HepG2 (cell line): ENCODE results near the gene DEDD2. TPM values are rescaled to one million over a fixed set of nuclear protein-coding genes. Genes with fewer than 3 reads are reported as not detected.
A peak's percentile ranks its signal among the peaks of the same experiment; 100 is the strongest.

Source experiments
- ATAC-seq: fragments of 200-7000 bp; cut with Tn5 transposase; 3 replicates; pipeline ENCODE4 v1.9.1; 2020; ENCODE audit warnings: mild to moderate bottlenecking, moderate library complexity
- BruUV-seq: library from RNA; stranded (reverse); fragments of 400-500 nt; replicated peaks from 2 replicates; lab custom pipeline; 2021; lab: Mats Ljungman, UMichigan
- CTCF ChIA-PET: fragments of 300-600 bp; formaldehyde crosslinking; extraction: SDS; loops from one replicate; lab custom pipeline; 2021; ENCODE audit warnings: low total read pairs, inconsistent platforms, low intra/inter-chr PET ratio; lab: Yijun Ruan, JAX
- POLR2A ChIA-PET: fragments of 350-600 bp; sonication (Branson Sonifier 250); formaldehyde crosslinking; loops from one replicate; lab custom pipeline; 2020; ENCODE audit warnings: antibody characterized with exemption, inconsistent platforms; lab: Yijun Ruan, JAX
- DNase-seq: peaks from one replicate; pipeline ENCODE4 v3.0.0-alpha.2; 2015; ENCODE audit warnings: low spot score
- FAIRE-seq: peaks from 3 replicates; lab custom pipeline; 2011; peaks lifted over from hg19 to GRCh38; lab: Jason Lieb, UNC
- H2AFZ ChIP-seq: one replicate; pipeline ENCODE4 v1.6.1; 2011; ENCODE audit warnings: low read length, inconsistent platforms
- H3K27ac ChIP-seq: fragments of 300-600 bp; 3 replicates; pipeline ENCODE4 v1.8.0; 2011; ENCODE audit warnings: mixed run types, mild to moderate bottlenecking, mixed read lengths, low read length, inconsistent platforms; ENCODE audit not compliant: insufficient read depth; ENCODE audit errors: extremely low read length
- H3K27me3 ChIP-seq, 2 experiments: fragments of 200-600 bp in 1 of 2; 2 replicates in 1 of 2; 3 replicates in 1 of 2; pipeline versions ENCODE4 v1.6.0 to v1.8.0; 2011; ENCODE audit warnings: low read length in 2 of 2, mild to moderate bottlenecking in 2 of 2, moderate library complexity in 2 of 2, inconsistent platforms in 1 of 2; ENCODE audit not compliant: insufficient read depth in 2 of 2, control insufficient read depth in 1 of 2
- H3K36me3 ChIP-seq, 2 experiments: fragments of 200-600 bp in 1 of 2; replicated peaks in 1 of 2; 2 replicates in 1 of 2; 3 replicates in 1 of 2; pipeline versions ENCODE4 v1.5.1 to v1.8.0; 2011; ENCODE audit warnings: low read length in 2 of 2, inconsistent platforms in 1 of 2; ENCODE audit not compliant: insufficient read depth in 2 of 2, control insufficient read depth in 1 of 2
- H3K4me1 ChIP-seq: 2 replicates; pipeline ENCODE4 v1.5.1; 2012; ENCODE audit warnings: low read length, inconsistent platforms; ENCODE audit not compliant: insufficient read depth
- H3K4me2 ChIP-seq: 2 replicates; pipeline ENCODE4 v1.6.0; 2011; ENCODE audit warnings: low read depth, low read length, inconsistent platforms
- H3K4me3 ChIP-seq, 3 experiments: fragments of 200-600 bp in 1 of 3; sonication (generic), shearing (Covaris generic) in 1 of 3; replicated peaks in 1 of 3; 2 replicates each; pipeline ENCODE4 v1.5.1; 2011 to 2016; ENCODE audit warnings: low read length in 3 of 3, inconsistent platforms in 2 of 3, low read depth in 2 of 3, mild to moderate bottlenecking in 2 of 3, control low read depth in 1 of 3, mixed read lengths in 1 of 3; ENCODE audit not compliant: insufficient read depth in 1 of 3
- H3K79me2 ChIP-seq: one replicate; pipeline ENCODE4 v1.6.1; 2011; ENCODE audit warnings: low read length, inconsistent platforms; ENCODE audit not compliant: insufficient read depth
- H3K9ac ChIP-seq: 2 replicates; pipeline ENCODE4 v1.6.0; 2011; ENCODE audit warnings: mild to moderate bottlenecking, low read depth, low read length, inconsistent platforms; ENCODE audit not compliant: insufficient read depth
- H3K9me3 ChIP-seq: 2 replicates; pipeline ENCODE4 v1.5.1; 2012; ENCODE audit warnings: mild to moderate bottlenecking, low read length
- H4K20me1 ChIP-seq: 2 replicates; pipeline ENCODE4 v1.6.0; 2011; ENCODE audit warnings: inconsistent platforms, mild to moderate bottlenecking, low read length, moderate library complexity; ENCODE audit not compliant: insufficient read depth
- GTF3A ChIP-seq: sonication (generic); formaldehyde crosslinking; conservative IDR thresholded peaks from 2 replicates; pipeline ENCODE4 v1.4.0; 2020; ENCODE audit warnings: mild to moderate bottlenecking, missing genetic modification reagents
- HOXD1 ChIP-seq: sonication (generic); formaldehyde crosslinking; IDR thresholded peaks from 2 replicates; pipeline ENCODE4 v1.5.0; 2020; ENCODE audit warnings: missing genetic modification reagents
- KAT2B ChIP-seq: fragments of 150-350 bp; IDR thresholded peaks from 2 replicates; pipeline ENCODE4 v1.6.1; 2014; ENCODE audit warnings: low read depth, low read length, borderline replicate concordance
- RAD21 ChIP-seq: fragments of 450-650 bp; formaldehyde crosslinking; IDR thresholded peaks from 2 replicates; pipeline ENCODE4 v1.5.0; 2020; ENCODE audit warnings: mild to moderate bottlenecking
- SUZ12 ChIP-seq: fragments of 150-350 bp; IDR thresholded peaks from 2 replicates; pipeline ENCODE4 v1.6.1; 2014; ENCODE audit warnings: low read depth, low read length
- ZNF20 ChIP-seq: sonication (generic); formaldehyde crosslinking; IDR thresholded peaks from 2 replicates; pipeline ENCODE4 v1.4.0; 2020; ENCODE audit warnings: mild to moderate bottlenecking, moderate library complexity, missing genetic modification reagents
- ZNF430 ChIP-seq: sonication (generic); formaldehyde crosslinking; IDR thresholded peaks from 2 replicates; pipeline ENCODE4 v1.9.0; 2021; ENCODE audit warnings: mild to moderate bottlenecking, missing genetic modification reagents
- ZSCAN31 ChIP-seq: sonication (generic); formaldehyde crosslinking; IDR thresholded peaks from 2 replicates; pipeline ENCODE4 v1.5.0; 2020; ENCODE audit warnings: low read depth, mild to moderate bottlenecking, missing genetic modification reagents
- WGBS: methylation state at CpG from one replicate; pipeline ENCODE4 v1.1.6; 2017; ENCODE audit warnings: low lambda C conversion rate; 5-methylcytosine and 5-hydroxymethylcytosine counted together
- in situ Hi-C: cut with HindIII; loops from 2 replicates; pipeline ENCODE4 v1.10.0; 2017; ENCODE audit warnings: low pct_unique_long_range_greater_than_20kb; ENCODE audit not compliant: extremely low pct_ligation_motif_present
- intact Hi-C: fragments of 100-400 bp; cut with micrococcal nuclease; formaldehyde crosslinking; loops from one replicate; pipeline ENCODE4 v1.10.0; 2022; ENCODE audit not compliant: unreplicated experiment
- polyA plus RNA-seq, 8 experiments: library from polyadenylated mRNA; depleted of rRNA in 3 of 8; stranded (reverse) in 7 of 8; unstranded in 1 of 8; fragments of >200 nt; fragmentation: Illumina TruSeq in 4 of 8; extraction: Trizol in 4 of 8; gene quantifications; 2 replicates each; pipeline versions ENCODE4 v1.2.1 to v1.2.3, GENCODE V29; 2011 to 2016; ENCODE audit warnings: low read depth in 4 of 8, missing spikeins in 1 of 8, mixed read lengths in 1 of 8; ENCODE audit not compliant: insufficient read depth in 1 of 8
- total RNA-seq, 5 experiments: library from RNA; depleted of rRNA; stranded (reverse); fragments of >200 nt; fragmentation: Illumina TruSeq; extraction: Trizol; gene quantifications; 2 replicates each; pipeline ENCODE4 v1.2.3, GENCODE V29; 2016; ENCODE audit warnings: low read depth in 1 of 5
- TF ChIP-seq, protein P1 (sequence below): sonication (generic); formaldehyde crosslinking; IDR thresholded peaks from 2 replicates; pipeline ENCODE4 v1.4.0; 2020; ENCODE audit warnings: missing genetic modification reagents
- TF ChIP-seq, protein P2 (sequence below): sonication (generic); formaldehyde crosslinking; IDR thresholded peaks from 2 replicates; pipeline ENCODE4 v1.8.1; 2023; ENCODE audit warnings: missing genetic modification reagents, inconsistent platforms, borderline replicate concordance
- TF ChIP-seq, protein P3 (sequence below): sonication (generic); formaldehyde crosslinking; IDR thresholded peaks from 2 replicates; pipeline ENCODE4 v1.5.0; 2020; ENCODE audit warnings: mild to moderate bottlenecking, missing genetic modification reagents
- TF ChIP-seq, protein P4 (sequence below): sonication (generic); formaldehyde crosslinking; IDR thresholded peaks from 2 replicates; pipeline ENCODE4 v1.5.1; 2020; ENCODE audit warnings: mild to moderate bottlenecking, missing genetic modification reagents, moderate library complexity
- TF ChIP-seq, protein P5 (sequence below): sonication (generic); formaldehyde crosslinking; IDR thresholded peaks from 2 replicates; pipeline ENCODE4 v1.4.0; 2020; ENCODE audit warnings: mild to moderate bottlenecking, missing genetic modification reagents

The DEDD2 gene
- total and polyA plus RNA-seq, 2 of the 13 experiments (the other 11 are each of a cell fraction or from before 2014, with no cell fraction given), result 19.2 to 24.7 TPM

DNA sequence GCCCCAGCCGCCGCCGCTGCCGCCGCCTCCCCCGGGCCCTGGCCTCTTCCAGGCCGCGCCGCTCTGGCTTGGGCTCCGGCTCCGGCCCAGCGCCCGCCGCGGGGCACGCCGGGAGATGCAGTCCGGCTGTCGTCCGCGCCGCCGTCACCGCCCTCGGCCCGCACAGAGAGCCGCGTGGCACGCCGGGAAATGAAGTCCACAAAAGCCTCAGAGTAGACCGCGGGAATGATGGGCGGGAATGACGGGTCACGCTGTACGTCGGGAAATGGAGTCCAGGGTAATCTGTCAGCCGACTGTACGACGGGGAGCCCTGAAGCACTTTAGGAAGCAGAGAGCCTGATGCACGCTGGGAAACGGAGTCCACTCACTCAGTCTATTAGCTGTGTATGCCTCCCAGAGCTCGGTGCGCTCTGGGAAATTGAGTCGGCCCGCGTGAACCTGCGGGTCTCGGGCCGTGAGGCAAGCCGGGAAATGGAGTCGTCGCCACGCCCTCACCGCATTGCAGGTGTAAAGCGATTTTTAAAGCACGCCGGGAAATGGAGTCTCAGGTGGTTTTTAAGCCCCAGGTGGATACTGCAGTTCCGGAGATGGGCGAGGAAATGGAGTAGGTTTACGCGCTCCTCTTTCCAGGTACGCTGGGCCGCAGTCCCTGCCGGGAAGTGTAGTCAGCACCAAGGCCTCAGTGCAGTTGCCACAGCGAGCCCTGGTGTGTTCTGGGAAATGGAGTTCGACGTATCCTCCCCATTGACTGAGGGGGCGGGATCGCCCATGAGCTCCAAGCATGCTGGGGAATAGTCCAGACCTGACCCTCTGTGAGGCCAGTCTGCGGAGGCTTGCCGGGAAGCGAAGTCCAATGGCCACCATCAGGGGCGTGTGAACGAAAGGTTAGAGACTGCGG is 25.3 kb upstream of the DEDD2 start, which contains the start of gene GSK3A (continued):
- TF ChIP-seq, protein P1, sequence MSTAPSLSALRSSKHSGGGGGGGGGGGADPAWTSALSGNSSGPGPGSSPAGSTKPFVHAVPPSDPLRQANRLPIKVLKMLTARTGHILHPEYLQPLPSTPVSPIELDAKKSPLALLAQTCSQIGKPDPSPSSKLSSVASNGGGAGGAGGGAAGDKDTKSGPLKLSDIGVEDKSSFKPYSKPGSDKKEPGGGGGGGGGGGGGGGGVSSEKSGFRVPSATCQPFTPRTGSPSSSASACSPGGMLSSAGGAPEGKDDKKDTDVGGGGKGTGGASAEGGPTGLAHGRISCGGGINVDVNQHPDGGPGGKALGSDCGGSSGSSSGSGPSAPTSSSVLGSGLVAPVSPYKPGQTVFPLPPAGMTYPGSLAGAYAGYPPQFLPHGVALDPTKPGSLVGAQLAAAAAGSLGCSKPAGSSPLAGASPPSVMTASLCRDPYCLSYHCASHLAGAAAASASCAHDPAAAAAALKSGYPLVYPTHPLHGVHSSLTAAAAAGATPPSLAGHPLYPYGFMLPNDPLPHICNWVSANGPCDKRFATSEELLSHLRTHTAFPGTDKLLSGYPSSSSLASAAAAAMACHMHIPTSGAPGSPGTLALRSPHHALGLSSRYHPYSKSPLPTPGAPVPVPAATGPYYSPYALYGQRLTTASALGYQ (CRISPR knock-in tag), result peak; percentile 75; the same call in 1 of the 2 replicates

DNA sequence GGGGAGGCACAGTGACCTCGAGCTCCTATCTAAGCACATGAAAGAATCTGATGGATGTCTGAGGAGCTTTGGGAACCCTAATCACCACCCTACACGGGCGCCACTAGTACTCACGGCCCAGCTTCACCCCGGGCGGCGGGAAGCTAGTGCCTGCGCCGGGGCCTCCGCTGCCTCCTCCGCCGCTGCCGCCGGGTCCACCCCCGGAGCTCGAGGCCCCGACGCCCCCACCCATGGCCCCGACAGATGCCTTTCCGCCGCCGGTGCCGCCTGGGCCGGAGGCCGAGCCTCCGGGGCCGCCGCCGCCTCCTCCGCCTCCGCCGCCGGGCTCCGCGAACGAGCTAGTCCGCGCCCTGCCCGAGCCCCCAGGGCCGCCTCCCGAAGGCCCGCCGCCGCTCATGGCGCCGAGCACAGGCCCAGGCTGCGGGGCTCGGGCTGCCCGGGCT is 24.6 kb upstream of the DEDD2 start:
- Histone ChIP-seq H3K27me3 (no peaks in the 10 kb centered on the region; a peak in 1 of 5 replicates), H3K9me3 (no peaks in the 10 kb centered on the region), H4K20me1 (peaks cover 10% of the 10 kb centered on the region; the same call in 1 of the 2 replicates), H3K27ac (peak overlapping the region; percentile 58), H3K4me3 (peak overlapping the region; percentile 79 to 90 (median 81)), H3K4me2 (peak overlapping the region; percentile 75), H2AFZ (no peak overlapping the region), H3K79me2 (peaks cover 20% of the 10 kb centered on the region), H3K36me3 (peaks cover 0 to 18% of the 10 kb centered on the region in 2 experiments; a peak in 3 of 5 replicates), H3K4me1 (peaks cover 43% of the 10 kb centered on the region), H3K9ac (peak overlapping the region; percentile 97)
- in situ Hi-C loops, result no loop called here
- POLR2A ChIA-PET, result interaction anchor here (0.6 to 6.6 kb wide), 17 partner anchors 9 to 358 kb away, joined by 3 to 117 read pairs (median 9); partner anchors contain the start of genes CEACAM1, DEDD2, PAFAH1B3 and PRR19
- FAIRE-seq, result no peak
- CTCF ChIA-PET, result no interaction called here
- 2% methylated on average over 8 of the region's 49 CpGs for WGBS
- ATAC-seq, result no peak
- no TSS peak for BruUV-seq
- intact Hi-C loops, result loop anchor here (1.0 kb wide), 1 partner anchor 22 kb away; the partner anchor contains the start of gene ZNF526
- no peak for DNase-seq
- no peak for TF ChIP-seq KAT2B
- no peak for TF ChIP-seq ZNF20 (CRISPR knock-in tag)
- 0 out of 2 replicates have a peak, but pooled peaks have one; percentile 26 for TF ChIP-seq ZSCAN31 (CRISPR knock-in tag)
- TF ChIP-seq, protein P2, sequence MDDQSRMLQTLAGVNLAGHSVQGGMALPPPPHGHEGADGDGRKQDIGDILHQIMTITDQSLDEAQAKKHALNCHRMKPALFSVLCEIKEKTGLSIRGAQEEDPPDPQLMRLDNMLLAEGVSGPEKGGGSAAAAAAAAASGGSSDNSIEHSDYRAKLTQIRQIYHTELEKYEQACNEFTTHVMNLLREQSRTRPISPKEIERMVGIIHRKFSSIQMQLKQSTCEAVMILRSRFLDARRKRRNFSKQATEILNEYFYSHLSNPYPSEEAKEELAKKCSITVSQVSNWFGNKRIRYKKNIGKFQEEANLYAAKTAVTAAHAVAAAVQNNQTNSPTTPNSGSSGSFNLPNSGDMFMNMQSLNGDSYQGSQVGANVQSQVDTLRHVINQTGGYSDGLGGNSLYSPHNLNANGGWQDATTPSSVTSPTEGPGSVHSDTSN (CRISPR knock-in tag), result no peak
- 0 out of 2 replicates have a peak, but pooled peaks have one; percentile 29 for TF ChIP-seq ZNF430 (CRISPR knock-in tag)
- TF ChIP-seq SUZ12, result no peak
- TF ChIP-seq, protein P3, sequence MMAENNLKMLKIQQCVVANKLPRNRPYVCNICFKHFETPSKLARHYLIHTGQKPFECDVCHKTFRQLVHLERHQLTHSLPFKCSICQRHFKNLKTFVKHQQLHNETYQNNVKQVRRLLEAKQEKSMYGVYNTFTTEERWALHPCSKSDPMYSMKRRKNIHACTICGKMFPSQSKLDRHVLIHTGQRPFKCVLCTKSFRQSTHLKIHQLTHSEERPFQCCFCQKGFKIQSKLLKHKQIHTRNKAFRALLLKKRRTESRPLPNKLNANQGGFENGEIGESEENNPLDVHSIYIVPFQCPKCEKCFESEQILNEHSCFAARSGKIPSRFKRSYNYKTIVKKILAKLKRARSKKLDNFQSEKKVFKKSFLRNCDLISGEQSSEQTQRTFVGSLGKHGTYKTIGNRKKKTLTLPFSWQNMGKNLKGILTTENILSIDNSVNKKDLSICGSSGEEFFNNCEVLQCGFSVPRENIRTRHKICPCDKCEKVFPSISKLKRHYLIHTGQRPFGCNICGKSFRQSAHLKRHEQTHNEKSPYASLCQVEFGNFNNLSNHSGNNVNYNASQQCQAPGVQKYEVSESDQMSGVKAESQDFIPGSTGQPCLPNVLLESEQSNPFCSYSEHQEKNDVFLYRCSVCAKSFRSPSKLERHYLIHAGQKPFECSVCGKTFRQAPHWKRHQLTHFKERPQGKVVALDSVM (CRISPR knock-in tag), result peak; percentile 38; the same call in 1 of the 2 replicates
- TF ChIP-seq, protein P4, sequence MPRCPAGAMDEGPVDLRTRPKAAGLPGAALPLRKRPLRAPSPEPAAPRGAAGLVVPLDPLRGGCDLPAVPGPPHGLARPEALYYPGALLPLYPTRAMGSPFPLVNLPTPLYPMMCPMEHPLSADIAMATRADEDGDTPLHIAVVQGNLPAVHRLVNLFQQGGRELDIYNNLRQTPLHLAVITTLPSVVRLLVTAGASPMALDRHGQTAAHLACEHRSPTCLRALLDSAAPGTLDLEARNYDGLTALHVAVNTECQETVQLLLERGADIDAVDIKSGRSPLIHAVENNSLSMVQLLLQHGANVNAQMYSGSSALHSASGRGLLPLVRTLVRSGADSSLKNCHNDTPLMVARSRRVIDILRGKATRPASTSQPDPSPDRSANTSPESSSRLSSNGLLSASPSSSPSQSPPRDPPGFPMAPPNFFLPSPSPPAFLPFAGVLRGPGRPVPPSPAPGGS, result peak; percentile 29; the same call in 1 of the 2 replicates
- TF ChIP-seq HOXD1 (CRISPR knock-in tag), result no peak
- TF ChIP-seq, protein P5, sequence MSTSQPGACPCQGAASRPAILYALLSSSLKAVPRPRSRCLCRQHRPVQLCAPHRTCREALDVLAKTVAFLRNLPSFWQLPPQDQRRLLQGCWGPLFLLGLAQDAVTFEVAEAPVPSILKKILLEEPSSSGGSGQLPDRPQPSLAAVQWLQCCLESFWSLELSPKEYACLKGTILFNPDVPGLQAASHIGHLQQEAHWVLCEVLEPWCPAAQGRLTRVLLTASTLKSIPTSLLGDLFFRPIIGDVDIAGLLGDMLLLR, result 0 out of 2 replicates have a peak, but pooled peaks have one; percentile 5
- no peak for TF ChIP-seq GTF3A (CRISPR knock-in tag)
- TF ChIP-seq RAD21 (CRISPR knock-in tag), result peak; percentile 75
